Activated CD8-positive, alpha-beta memory T cell treated with anti-CD3 and anti-CD28 coated beads, Interleukin-2, amount 50 U/mL, for 1 hour (primary cell): Measurements from ENCODE around the gene KANSL1.

Experiments
- DNase-seq: peaks from one replicate; pipeline ENCODE4 v3.0.0-alpha.2; 2020; ENCODE audit errors: extremely low read depth

Gene KANSL1

GRCh38 chr17:46000757-46001156, 192.5 kb downstream of the KANSL1 start:
- DNase-seq = no peak

GRCh38 chr17:46000292-46000691, 192.9 kb downstream of the KANSL1 start:
- no peak for DNase-seq

GRCh38 chr17:45999900-46000290, 193.3 kb downstream of the KANSL1 start:
- no peak for DNase-seq

GRCh38 chr17:45998987-45999899, 194.0 kb downstream of the KANSL1 start, which contains the start of gene STH:
Gene STH (plus strand): TSS chr17:45999250. CDS start chr17:45999280, 30 bp downstream.
- no peak for DNase-seq

- DNase-seq = no peak
These were observed 195.6 kb downstream of the KANSL1 start for GRCh38 chr17:45997624-45998023.

- no peak for DNase-seq
These were observed 196.1 kb downstream of the KANSL1 start for GRCh38 chr17:45997166-45997565.

GRCh38 chr17:45996282-45996937, 196.8 kb downstream of the KANSL1 start:
- DNase-seq = no peak

- no peak for DNase-seq
These were observed 197.5 kb downstream of the KANSL1 start for GRCh38 chr17:45995627-45996270.

- no peak for DNase-seq
These were observed 198.2 kb downstream of the KANSL1 start for GRCh38 chr17:45994987-45995386.

- DNase-seq = no peak
These were observed 199.1 kb downstream of the KANSL1 start for GRCh38 chr17:45993962-45994627.

GRCh38 chr17:45992904-45993303, 200.3 kb downstream of the KANSL1 start:
- DNase-seq = no peak

- DNase-seq = no peak
These were observed 201.1 kb downstream of the KANSL1 start for GRCh38 chr17:45992175-45992574.

GRCh38 chr17:45991341-45991740, 201.9 kb downstream of the KANSL1 start:
- DNase-seq = no peak

GRCh38 chr17:45990886-45991285, 202.3 kb downstream of the KANSL1 start:
- DNase-seq = no peak

GRCh38 chr17:45989759-45990158, 203.5 kb downstream of the KANSL1 start:
- DNase-seq = no peak

- DNase-seq = no peak
These were observed 205.5 kb downstream of the KANSL1 start for GRCh38 chr17:45987706-45988105.

GRCh38 chr17:45986056-45986455, 207.2 kb downstream of the KANSL1 start:
- no peak for DNase-seq

GRCh38 chr17:45985447-45985846, 207.8 kb downstream of the KANSL1 start:
- DNase-seq = no peak

- no peak for DNase-seq
These were observed 208.9 kb downstream of the KANSL1 start for GRCh38 chr17:45984368-45984767.

- no peak for DNase-seq
These were observed 209.5 kb downstream of the KANSL1 start for GRCh38 chr17:45983614-45984310.
